Mesenteric fat pad (tissue), 1 donor: Measurements from ENCODE around the gene LHX2. TPM values are rescaled to one million over a fixed set of nuclear protein-coding genes. Genes with fewer than 3 reads are reported as not detected.

Experiments
- DNase-seq: peaks from one replicate; pipeline ENCODE4 v3.0.0-alpha.2; 2020; ENCODE audit warnings: low spot score
- total RNA-seq: library from RNA; stranded (reverse); fragmentation: NEBNext Ultra II Directional; extraction: Animal tissue kit (Norgen Biotek cat#: 25700); gene quantifications from one replicate; pipeline ENCODE4 v1.2.1, GENCODE V29; 2021
- donor health status: DM: yes; HTN: yes; CAD: no.

The LHX2 gene
- total RNA-seq, 1 donor from 2014 or later: 0.80 TPM

- DNase-seq: no peak
Observed at GRCh38 chr9:124029617-124030016, 18.0 kb downstream of the LHX2 start.

- no peak for DNase-seq
Observed at GRCh38 chr9:124030969-124031451, 19.4 kb downstream of the LHX2 start.

DNA sequence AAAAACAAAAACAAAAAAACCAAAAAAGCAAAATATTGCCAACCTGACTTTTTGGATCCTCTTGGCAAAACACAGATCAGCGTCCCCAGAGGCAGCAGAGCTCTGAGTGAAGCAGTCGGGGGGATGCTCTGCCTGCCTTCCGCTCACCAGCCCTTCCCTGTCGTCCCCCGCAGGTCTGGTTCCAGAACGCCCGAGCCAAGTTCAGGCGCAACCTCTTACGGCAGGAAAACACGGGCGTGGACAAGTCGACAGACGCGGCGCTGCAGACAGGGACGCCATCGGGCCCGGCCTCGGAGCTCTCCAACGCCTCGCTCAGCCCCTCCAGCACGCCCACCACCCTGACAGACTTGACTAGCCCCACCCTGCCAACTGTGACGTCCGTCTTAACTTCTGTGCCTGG lies 20.7 kb downstream of the LHX2 start:
- DNase-seq: no peak

DNA sequence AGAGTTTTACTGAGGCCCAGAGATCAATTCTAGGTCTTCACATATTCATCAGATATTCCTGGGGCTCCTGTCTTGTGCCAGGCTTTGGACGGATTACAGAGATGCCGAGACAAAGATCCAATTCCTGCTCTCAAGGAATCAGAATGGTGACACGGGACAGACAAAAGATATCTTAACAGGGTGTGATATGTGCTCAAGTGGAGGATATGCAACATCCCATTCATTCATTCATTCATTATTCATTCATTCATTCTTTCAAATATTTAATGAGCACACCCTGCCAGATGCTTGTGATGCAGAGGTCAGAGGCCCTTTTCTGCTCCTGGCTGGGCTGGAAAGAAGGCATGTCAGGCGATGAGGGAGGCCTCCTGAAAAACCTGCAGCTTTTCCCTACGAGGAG lies 21.8 kb downstream of the LHX2 start:
- no peak for DNase-seq

GRCh38 chr9:124033967-124034366 lies 22.4 kb downstream of the LHX2 start:
- no peak for DNase-seq

GRCh38 chr9:124035001-124035650 lies 23.6 kb downstream of the LHX2 start:
- no peak for DNase-seq

DNA sequence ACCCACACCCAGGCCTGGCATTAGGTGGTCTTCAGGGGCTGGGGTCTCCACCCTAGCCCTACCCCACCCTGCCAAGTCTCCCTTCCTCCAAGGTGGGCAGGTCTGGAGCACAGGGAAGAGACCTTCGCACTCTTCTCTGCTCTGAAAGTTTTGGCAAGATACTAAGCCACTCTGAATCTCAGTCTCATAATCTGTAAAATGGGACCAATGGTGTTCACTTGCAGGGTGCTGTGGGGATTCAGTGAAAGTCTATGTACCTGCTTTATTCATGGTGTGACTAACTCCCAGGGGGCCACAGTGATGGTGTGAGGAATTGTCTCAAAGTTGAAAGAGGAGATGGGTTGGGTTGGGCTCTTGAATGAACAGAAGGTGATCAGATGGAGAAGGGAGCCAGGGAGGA lies 25.0 kb downstream of the LHX2 start:
- DNase-seq: no peak

GRCh38 chr9:124037790-124038189 lies 26.2 kb downstream of the LHX2 start:
- DNase-seq: no peak

DNA sequence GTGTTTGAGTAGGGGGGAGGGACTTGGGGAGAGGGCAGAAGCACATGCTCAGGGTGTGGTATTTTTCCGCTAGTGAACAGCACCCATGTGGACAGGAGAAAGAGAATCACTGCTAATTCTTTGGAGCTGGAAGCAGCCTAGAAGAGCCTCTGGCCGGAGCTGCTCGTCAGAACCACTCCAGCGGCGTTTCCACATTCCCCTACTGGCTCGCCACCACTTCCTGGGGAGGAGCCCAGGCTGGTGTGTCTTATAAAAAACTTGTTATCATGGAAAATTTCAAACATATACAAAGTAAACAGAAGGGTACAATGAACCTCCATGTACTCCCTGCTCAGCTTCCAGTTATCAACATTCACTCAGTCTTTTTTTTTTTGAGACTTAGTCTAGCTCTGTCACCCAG lies 26.7 kb downstream of the LHX2 start:
- DNase-seq: no peak

DNA sequence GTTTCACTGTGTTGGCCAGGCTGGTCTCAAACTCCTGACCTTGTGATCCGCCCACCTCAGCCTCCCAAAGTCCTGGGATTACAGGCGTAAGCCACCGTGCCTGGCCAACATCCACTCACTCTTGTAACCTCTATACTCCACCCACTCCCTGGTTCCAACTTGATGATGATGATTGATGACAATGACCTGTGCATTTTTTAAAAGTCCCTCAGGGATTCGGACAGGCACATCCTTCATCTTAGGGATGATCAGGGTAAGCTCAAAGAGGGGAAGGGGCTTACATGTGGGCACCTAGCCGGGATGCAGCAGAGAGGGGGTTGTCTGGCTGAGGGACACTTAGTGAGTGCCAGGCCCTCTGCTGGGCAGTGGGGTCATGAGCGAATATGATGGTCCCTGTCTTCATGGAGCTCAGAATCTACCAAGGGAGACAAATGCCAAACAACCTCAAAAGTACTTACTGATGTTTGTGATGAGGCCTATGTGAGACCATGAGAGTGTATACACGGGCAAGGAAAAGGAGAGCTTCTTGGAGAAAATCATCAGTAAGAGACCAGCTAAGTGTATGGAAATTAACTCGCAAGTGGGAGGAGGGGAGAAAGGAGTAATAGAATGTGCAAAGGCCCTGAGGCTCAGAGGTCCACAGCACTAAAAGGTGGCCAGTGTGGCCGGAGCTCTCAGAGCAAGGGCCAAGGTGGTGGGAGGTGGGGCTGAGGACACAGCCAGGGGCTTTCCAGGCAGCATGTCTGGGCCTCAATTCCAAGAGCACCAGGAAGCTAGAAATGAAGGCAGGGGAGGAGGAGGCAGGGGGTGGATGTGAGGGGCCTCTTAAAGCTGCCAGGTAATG lies 27.4 kb downstream of the LHX2 start:
- DNase-seq: no peak

- DNase-seq: no peak
Observed at GRCh38 chr9:124040186-124040931, 28.8 kb downstream of the LHX2 start.

- no peak for DNase-seq
Observed at GRCh38 chr9:124040935-124041816, 29.6 kb downstream of the LHX2 start.

DNA sequence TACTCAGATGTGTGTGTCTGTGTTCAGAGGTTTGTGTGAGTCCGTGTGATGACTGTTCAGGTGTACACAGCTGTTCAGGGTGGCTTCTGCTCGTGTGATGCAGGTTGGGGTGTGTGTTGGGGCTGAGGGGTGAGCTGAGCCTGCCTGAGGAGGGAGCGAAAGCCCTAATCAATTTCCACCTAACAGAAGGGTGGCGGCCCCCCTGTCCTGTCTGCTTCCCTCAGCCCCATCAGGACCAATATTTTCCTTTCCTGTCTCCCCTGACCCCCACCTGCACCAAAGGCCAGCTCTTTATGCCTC lies 30.2 kb downstream of the LHX2 start:
- DNase-seq: no peak

- DNase-seq: no peak
Observed at GRCh38 chr9:124042201-124042721, 30.7 kb downstream of the LHX2 start.

DNA sequence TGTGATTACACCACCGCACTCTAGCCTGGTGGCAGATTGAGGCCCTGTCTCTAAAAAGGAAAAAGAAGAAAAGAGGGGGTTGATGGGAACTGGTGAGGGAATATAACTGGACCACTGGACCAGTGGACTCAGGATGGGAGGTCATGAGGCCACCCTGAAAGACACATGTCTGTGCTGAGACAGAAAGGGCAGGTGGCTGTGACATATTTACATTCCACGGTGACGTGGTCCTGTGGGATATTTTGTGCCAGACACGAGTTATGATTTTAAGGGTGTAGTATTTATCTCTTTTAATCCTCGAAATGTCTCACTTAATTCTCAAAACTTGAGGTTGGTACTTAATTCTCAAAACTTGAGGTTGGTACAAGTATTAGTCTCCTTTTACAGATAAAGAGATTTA lies 32.9 kb downstream of the LHX2 start:
- DNase-seq: no peak

DNA sequence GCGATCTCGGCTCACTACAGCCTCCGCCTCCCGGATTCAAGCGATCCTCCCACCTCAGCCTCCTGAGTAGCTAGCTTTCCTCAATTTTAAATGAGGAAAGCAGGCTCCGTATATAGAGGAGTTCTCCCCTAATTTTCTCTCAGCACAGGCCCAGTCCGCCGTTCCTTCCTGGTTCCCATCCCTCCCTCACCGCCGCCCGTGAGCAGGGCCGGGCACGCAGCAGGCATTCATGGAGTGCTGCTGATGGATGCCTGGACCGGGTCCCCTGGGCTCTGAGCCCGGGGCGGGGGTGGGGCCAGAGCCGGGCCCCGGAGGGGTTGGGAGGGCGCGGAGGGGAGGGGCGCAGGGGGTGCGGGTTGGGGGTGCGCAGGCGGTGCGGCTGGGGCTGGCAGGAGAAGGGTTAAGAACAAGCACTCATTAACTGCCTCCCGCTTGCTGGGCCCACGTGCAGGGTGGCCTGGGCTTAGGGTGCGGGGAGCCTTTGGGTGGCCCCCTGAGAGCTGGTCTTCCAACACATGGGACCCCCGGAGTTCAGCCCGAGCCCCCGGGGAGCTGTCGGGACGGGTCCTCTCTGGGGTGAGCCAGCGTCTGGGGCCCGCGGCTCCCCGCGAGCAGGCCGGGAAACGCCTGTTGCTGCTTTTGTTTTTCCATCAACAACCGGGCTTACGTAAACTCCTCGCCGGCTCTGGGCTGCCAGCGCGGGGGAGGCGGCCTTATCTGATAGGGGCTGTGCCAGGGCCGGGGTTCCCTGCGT lies 33.7 kb downstream of the LHX2 start:
- DNase-seq: no peak

DNA sequence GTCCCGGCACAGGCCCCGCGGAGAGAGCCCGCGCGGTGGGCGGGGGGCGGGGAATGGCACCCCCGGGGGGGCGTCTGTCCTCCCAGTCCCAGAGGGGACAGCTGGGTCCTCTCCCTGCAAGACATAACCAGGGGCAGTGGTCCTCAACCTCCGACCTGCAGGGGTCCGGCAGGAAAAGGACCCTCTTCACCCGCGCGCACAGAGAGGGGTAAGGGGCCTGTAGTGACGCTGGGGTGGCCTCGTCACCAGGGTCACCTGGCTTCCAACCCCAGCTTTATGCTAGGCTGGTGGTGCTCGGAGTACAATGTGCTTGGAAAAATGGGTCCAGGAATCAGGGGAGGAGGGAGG lies 34.2 kb downstream of the LHX2 start:
- no peak for DNase-seq

DNA sequence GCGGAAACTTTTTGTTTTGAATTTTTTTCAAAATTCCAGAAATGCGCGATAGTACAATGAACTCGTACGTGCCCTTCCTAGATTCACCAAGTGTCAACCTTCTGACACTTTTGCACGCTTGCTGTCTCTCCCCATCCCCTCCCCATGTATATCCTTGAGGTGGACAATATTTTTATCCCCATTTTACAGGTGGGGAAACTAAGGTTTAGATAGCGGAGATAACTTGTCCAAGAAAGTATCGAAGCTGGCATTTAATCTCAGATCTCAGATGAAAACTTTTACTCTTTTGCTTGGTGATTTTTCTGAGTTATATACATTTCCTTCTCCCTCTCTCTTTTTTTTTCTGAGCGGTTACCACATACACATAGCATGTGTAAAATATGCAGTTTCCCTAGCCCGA lies 34.6 kb downstream of the LHX2 start:
- no peak for DNase-seq

DNA sequence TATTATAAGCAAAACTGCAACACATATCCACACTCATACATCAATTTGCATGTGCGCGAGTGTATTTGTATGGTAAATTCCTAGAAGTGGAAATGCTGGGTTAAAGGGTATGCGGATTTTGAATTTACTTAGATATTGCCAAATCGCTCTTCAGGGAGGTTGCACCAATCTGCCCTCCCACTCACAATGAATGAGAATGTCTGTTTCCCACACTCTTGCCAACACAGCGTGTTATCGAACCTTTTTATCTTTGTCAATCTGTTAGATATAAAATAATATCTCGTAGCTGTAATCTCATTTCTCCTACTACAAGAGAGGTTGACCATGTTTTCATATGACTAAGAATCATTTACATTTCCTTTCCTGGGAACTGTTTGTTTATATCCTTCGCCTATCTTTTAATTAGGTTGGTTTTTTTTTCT lies 35.7 kb downstream of the LHX2 start:
- DNase-seq: no peak

DNA sequence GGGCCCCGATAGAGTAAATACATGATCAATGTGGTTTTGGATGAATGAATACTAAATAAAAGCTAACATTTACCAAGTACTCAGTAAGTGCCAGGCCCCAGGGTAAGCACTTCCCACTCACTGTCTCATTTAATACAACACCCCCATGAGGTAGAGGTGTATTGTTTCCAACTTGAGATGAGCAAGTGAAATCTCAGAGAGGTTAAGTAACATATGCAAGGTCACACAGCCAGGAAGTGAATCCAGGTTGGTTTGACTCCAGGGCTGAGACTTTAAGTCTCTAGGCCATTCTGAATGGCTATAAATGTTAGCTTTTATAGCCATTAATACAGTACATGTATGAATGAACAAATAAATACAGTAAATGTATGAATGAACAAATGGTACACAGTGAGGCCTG lies 39.4 kb downstream of the LHX2 start:
- no peak for DNase-seq
